ENCODE data around the gene ACADL. TPM values are rescaled to one million over a fixed set of nuclear protein-coding genes. Genes with fewer than 3 reads are reported as not detected.

ACADL gene
- 31.5 TPM for polyA plus RNA-seq (ENCODE audit: insufficient read length)
- long read RNA-seq, donor 1, transcript ACADL-201 (11 exons, 2,543 nt), result major isoform, 6 of 6 reads
- long read RNA-seq, donor 1, partial matches to known transcripts, result 0 of 6 reads
- long read RNA-seq, donor 1, other reads (novel, unspliced or antisense), result 0 of 6 reads
- long read RNA-seq, donor 2, partial matches to known transcripts, result 0 of 6 reads
- long read RNA-seq, donor 2, other reads (novel, unspliced or antisense), result 0 of 6 reads
- long read RNA-seq, donor 3, partial matches to known transcripts, result 0 of 3 reads
- long read RNA-seq, donor 3, other reads (novel, unspliced or antisense), result 0 of 3 reads
- long read RNA-seq, donor 4, result 0 reads
- long read RNA-seq, donor 5, transcript ACADL-201 (11 exons, 2,543 nt), result major isoform, 7 of 14 reads
- long read RNA-seq, donor 5, partial matches to known transcripts, result 6 of 14 reads
- long read RNA-seq, donor 5, other reads (novel, unspliced or antisense), result 0 of 14 reads
- long read RNA-seq, donor 6, partial matches to known transcripts, result 0 of 2 reads
- long read RNA-seq, donor 6, other reads (novel, unspliced or antisense), result 0 of 2 reads
- long read RNA-seq, donor 7, partial matches to known transcripts, result 0 of 3 reads
- long read RNA-seq, donor 7, other reads (novel, unspliced or antisense), result 0 of 3 reads
- long read RNA-seq, donor 8, partial matches to known transcripts, result 0 of 1 reads
- long read RNA-seq, donor 8, other reads (novel, unspliced or antisense), result 0 of 1 reads

DNA sequence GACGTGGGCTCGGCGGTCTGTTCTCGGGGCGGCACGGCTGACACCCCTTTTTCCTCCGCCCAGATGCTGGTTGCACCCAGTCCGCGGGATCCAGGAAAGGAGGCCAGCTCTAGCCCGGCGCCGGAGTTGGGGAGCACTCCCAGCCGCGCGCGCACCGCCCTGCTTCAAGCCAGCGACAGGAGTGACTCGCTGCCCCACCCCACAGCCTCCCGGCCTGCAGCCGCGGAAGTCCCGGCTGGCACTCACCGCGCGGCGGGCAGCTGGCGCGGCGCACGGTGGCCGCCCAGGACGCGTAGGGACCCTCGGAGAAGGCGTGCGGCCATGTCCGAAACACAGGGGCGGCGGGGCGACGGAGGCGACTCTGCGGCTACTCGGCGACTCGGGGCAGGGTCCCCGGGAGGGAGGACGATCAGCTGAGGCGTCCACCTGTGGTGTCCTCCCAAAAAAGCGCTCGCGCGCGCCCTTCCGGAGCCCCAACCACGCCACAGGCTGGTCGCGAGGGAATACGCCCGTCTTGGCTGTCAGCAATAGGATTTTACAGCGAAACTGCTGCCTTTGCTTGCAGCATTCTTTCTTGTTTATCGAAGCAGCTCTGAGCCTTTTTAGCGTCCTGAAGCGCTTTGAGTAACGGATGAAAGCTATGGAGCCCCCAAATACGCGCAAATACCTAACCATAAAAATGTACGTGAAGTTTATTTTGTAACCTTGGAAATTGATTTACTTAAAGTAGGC is at the start of gene ACADL:
Gene ACADL, minus strand, starts transcription at position 507 of the 732 bp plus-strand sequence. Its CDS starts 184 bp downstream, at position 323.
- DNase-seq, result peak; percentile 32

GRCh38 chr2:210271300-210271699 is 46.1 kb upstream of the ACADL start:
- DNase-seq, result no peak

DNA sequence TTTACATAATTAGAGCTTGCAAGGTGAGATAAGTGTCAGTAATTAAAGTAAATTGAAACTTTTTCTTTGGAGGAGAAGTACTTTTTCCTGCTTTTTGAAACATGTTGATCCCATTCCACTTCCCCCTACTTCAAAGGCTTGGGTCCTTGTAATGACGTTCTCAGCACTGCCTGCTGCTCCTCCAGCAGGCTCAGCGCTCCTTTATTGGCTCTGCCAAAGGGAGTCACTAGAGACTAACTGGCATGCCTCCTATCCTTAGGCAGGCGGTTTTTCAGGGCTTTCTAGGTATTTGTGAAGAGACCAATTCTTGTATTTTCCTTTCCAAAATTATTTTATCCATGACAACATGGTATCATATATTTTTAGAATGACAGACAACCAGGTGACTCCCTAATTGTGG is 43.9 kb upstream of the ACADL start:
- DNase-seq, result no peak

DNA sequence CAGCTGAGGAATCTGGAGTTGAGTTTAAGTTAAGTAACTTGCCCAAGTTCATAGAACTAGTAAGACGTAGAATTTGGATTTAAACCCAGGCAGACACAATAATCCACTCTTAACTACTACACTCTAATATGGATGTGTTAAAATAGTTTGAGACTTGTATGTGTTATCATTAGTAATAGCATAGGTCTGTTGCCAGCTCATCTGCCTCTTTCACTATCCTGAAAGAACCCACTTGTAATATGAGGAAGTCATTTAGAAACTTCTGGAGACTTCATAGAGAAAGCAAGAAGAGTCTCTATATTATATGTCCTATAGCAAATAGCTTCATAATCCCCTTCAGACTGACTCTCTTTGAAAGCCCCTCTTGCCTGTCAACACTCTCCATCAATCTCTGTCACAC is 43.0 kb upstream of the ACADL start:
- no peak for DNase-seq

GRCh38 chr2:210267698-210268097 is 42.5 kb upstream of the ACADL start:
- DNase-seq, result no peak

- no peak for DNase-seq
Observed at GRCh38 chr2:210264282-210264681, 39.0 kb upstream of the ACADL start.

- DNase-seq, result no peak
Observed at GRCh38 chr2:210263841-210264240, 38.6 kb upstream of the ACADL start.

DNA sequence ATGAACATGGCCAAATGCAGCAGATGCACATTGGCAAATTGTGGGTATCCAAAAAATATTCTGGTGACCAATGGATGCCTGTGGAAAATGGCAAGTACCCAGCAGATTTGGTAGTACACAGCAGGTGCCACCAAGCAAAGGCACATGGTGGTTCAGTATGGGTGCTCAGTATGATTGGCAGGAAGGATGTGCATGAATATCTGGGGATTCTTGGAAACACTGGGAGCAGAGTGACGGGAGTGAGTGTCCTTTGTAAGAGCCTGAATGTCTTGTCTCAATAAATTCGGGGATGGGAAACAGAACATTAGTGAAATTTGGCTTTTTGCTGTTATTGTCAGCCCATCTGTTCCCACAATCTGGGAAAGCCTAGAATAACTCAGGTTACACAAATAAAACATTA is 36.8 kb upstream of the ACADL start:
- DNase-seq, result no peak

DNA sequence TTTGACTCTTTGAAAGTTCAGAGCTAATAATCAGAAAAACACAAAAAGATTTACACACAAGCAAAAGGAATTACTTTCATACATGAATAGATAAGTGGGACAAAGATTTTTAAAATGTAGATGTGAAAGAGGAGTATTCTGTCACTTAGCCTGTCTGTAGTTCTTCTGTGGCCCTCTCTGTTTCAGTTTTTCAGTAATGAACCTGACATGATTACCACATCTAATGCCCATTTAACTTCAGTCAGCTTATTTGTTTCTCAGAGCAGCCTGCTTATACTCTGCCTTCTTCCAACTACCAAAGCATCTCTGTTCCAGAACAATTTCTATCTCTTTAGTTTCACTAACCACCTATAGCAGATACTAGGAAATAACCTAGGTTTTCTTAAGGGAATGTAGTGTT is 34.4 kb upstream of the ACADL start:
- no peak for DNase-seq

DNA sequence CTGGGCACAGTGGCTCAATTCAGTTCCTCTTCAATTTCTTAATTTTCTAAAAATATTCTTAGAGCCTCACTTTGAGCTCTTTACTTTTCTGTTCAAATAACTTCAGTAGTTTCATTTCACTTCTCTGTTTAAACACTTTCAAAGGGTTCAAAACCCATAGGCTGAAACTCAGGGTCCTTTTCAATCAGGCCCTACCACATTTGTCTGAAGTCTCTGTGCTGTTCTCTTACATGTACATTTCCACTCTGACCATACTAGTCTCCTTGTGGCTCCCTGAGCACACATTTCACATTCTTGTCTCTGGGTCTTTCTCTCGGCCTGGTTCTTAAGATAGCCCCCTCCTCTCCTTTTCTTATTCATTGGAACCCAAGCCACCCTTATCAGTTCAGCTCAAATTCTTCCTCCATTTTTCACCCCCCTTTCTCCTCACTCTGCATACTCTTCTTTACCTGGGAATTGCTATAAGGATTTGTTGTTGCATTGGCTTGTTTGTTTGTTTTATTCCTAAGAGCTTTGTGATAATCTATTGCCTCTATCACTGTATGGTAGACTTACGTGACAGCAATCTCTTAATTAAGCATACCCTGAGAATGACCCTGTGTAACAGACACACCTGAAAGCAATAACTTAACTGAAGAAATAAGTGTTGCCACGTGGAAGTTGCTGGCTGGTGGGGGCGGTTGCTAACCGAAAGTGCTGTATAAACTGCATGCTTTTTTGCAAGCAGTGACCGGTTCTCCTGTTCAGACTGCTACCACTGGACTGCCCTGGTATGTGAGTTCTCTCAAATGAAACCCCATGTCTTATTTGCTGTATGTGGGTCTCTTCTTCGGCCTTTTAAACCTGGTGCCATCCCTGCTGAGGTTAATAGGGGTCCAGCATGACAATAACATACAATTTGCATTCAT is 27.7 kb upstream of the ACADL start:
- DNase-seq, result no peak

DNA sequence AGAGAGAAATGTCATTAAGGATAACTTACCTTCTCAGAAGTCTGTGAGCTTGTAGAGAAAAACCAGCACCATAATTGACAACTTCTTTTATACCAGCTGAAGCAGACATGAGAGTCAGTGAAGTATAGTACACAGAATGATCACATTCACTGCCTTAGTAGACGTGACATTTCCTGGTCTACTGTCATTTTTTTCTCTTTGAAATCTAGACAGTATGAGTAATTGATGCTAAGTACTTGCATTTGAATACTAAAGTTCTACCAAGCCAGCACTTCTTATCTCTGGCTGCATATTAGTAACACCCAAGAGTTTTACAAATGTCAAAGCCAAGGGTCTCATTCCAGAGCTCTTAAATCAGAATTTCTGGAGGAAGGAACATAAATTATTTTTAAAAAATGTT is 25.4 kb upstream of the ACADL start:
- DNase-seq, result no peak

- no peak for DNase-seq
Observed at GRCh38 chr2:210233487-210233886, 8.2 kb upstream of the ACADL start.

GRCh38 chr2:210230984-210231383 is 5.7 kb upstream of the ACADL start:
- no peak for DNase-seq

DNA sequence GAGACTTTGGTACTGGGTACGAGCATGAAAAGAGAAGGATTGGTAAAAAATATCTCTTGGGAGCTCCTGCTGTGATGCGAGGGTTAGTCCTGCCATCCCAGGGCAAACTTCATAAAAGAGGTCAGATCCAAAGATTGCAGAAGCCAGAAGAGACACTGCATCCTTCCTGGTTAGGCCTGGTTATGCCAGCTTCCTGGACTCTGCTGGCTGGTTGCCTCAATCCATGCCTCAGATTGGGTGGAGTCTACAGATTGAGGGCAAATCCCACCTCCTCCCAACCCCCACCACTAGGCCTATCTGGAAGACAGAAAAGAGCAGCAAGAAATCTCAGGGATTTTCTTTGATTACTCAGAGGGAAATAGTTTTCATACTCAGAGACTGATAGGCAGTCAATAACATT is 5.3 kb upstream of the ACADL start:
- DNase-seq, result no peak

GRCh38 chr2:210228586-210228985 is 3.3 kb upstream of the ACADL start:
- no peak for DNase-seq

- no peak for DNase-seq
Observed at GRCh38 chr2:210227290-210228088, 2.2 kb upstream of the ACADL start.

DNA sequence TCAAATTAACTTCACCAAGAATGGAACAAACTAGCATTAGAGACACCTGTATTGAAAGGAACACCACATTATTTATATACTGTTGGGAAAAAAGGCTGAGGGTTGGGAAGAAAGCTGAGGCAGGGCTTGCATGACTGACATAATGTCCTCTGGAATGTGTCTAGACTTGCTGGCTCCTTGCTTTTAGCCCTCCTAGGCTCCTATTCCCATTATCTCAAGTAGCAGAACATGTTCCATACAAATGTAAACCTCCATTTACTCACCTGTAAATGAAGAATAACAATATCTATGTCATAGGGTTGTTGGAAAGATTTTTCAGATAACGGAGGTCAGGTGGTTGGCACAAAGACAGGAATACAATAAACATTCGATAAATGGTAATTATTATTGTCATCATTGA is 976 bp upstream of the ACADL start:
- DNase-seq, result no peak

DNA sequence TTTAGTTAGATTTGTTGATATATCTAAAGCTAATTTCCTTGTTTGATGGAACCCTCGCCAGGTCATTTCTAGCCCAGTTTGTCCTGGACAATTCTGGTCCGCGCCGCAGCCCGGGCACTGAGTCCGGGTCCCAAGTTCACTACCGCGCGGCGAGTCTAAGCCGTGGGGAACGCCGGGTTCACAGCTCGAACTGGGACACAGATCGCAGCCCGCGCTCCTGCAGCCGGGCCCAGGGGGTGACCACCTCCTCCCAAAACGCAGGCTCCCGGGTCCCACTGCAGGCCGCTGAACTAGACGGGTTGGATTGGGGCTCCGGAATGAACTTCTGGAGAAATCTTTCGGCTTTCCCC is 681 bp downstream of the ACADL start:
- DNase-seq, result no peak

- no peak for DNase-seq
Observed at GRCh38 chr2:210215120-210215519, 10.1 kb downstream of the ACADL start.

- no peak for DNase-seq
Observed at GRCh38 chr2:210210185-210210584, 15.1 kb downstream of the ACADL start.

- DNase-seq, result no peak
Observed at GRCh38 chr2:210207929-210208328, 17.3 kb downstream of the ACADL start.
